C4-2B (cell line): ENCODE measurements around the gene CDC42BPB.

ENCODE experiments used
- H3K27ac ChIP-seq: fragments of 450-650 bp; 2 replicates; pipeline ENCODE4 v1.5.1; 2017
- CTCF ChIP-seq: fragments of 450-650 bp; conservative IDR thresholded peaks from 2 replicates; pipeline ENCODE4 v1.5.1; 2017; ENCODE audit warnings: mild to moderate bottlenecking
- ZFX ChIP-seq: fragments of 450-650 bp; IDR thresholded peaks from 2 replicates; pipeline ENCODE4 v1.6.1; 2017

The CDC42BPB gene

GRCh38 chr14:102917469-102918211 is 139.7 kb downstream of the CDC42BPB start:
- TF ChIP-seq CTCF (no peak; the same call in 1 of the 2 replicates), ZFX (no peak)
- no peak overlapping the region for H3K27ac ChIP-seq

GRCh38 chr14:102917056-102917385 is 140.3 kb downstream of the CDC42BPB start:
- TF ChIP-seq CTCF (no peak), ZFX (no peak)
- H3K27ac ChIP-seq, result no peak overlapping the region

GRCh38 chr14:102916347-102917055 is 140.8 kb downstream of the CDC42BPB start:
- TF ChIP-seq CTCF (no peak), ZFX (no peak)
- no peak overlapping the region for H3K27ac ChIP-seq

GRCh38 chr14:102915292-102916110 is 141.8 kb downstream of the CDC42BPB start:
- no peak for TF ChIP-seq CTCF
- TF ChIP-seq ZFX, result no peak
- H3K27ac ChIP-seq, result no peak overlapping the region

DNA sequence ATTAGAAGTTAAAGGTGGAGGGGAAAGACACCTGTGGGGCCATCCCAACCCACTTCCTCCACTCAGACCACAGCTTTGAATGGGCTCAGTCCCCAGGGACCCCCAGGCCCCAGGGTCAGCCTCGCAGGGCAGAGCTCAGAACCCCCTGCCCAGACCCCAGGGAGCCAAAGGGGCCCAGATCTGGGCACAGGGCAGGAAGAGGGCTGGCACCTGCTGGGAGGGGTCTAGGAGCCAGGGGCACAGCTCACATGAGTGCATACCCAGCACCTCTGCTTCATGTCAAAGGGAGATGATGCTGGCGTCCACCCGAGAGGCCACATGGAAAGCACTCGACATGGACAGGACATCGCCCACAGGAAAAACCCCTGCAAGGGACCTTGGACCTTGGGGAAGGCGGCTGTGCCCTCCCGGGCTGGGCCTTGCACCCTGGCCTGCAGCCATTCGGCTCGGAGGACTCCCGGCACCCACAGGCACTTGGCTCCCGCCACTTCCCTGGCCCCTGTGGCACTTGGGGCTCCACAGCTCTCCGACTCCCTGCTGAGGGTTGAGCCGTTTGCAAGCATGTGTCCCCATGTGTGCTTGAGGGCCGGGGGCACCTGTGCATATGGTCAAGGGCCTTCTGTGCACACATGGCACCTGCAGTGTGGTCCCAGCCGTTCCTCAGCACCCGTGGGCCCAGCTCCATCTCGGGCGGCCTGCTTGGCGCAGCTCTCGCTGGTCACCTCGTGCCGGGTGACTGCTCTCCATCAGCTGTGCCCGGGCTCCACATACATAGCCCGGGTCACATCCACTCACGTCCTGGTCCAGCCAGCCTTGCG is 142.7 kb downstream of the CDC42BPB start:
- no peak overlapping the region for H3K27ac ChIP-seq
- TF ChIP-seq ZFX (no peak), CTCF (no peak)

DNA sequence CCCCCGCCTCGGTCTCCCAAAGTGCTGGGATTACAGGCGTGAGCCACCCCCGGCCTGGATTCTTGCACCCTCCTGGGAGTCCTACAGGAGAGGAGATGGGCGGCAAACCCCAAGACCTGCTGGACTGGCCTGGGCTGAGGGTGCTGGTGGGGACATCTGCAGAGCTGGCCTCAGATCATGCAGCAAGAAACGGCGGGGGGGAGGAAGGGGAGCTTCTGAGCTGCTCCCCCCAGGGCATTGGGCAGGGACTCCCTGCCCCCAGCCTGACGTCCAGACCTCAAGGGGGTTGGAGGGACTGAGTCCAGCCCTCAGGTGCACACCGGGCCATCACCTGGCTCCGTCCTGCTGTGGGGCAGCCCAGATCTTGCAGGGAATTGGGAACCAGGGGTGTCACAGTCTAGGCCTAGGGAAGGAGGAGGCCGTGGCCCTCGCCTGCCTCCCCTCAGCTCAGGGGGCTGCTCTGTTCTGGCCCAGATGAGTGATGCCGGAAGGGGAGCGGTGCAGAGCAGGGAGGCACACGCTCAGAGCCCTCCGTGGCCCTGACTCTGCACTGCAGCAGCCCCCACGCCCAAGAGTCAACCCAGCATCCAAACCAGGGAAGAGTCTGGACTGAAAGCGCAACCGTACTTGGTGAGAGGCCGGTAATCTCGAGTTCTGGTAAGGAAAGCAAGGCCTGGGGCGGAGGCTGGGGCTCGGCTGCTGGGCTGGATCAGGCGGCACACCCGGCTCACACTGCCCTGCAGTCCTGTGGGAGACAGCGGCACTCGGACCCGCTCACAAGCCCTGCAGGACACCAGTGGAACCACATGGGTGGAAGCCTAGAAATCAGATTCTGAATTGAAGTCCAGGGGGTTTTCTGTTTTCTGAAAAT is 143.8 kb downstream of the CDC42BPB start:
- H3K27ac ChIP-seq, result no peak overlapping the region
- no peak for TF ChIP-seq CTCF
- no peak for TF ChIP-seq ZFX
